ENCODE measurements around the gene SNX25. TPM values are rescaled to one million over a fixed set of nuclear protein-coding genes. Genes with fewer than 3 reads are reported as not detected.
"Not testable (repeated sequence)": the region's sequence is repeated elsewhere in the genome, so short reads cannot be mapped to it uniquely, and the experiment has no call there.

SNX25 gene
- total RNA-seq, 4 donors from 2014 or later = 12.4 to 92.4 (median 17.8) TPM

- Histone ChIP-seq H3K4me3 (no peak overlapping the region), H3K27me3 (no peaks in the 10 kb centered on the region), H3K36me3 (peaks cover 0 to 16% (median 0%) of the 10 kb centered on the region in 3 donors), H3K9me3 (no peaks in the 10 kb centered on the region), H3K4me1 (no peaks in the 10 kb centered on the region), H3K27ac (no peak overlapping the region)
- DNase-seq = no peak
- TF ChIP-seq POLR2A (IDR thresholded peaks at IDR 0.05) = no peak
- no peak for TF ChIP-seq CTCF (IDR thresholded peaks at IDR 0.05)
Observed at GRCh38 chr4:185357733-185358440, 148.5 kb downstream of the SNX25 start.

- Histone ChIP-seq H3K27ac (no peak overlapping the region), H3K4me3 (no peak overlapping the region), H3K4me1 (no peaks in the 10 kb centered on the region), H3K36me3 (peaks cover 0 to 16% (median 0%) of the 10 kb centered on the region in 3 donors), H3K9me3 (no peaks in the 10 kb centered on the region), H3K27me3 (no peaks in the 10 kb centered on the region)
- TF ChIP-seq CTCF (IDR thresholded peaks at IDR 0.05) (no peak), POLR2A (IDR thresholded peaks at IDR 0.05) (no peak)
- no peak for DNase-seq
Observed at GRCh38 chr4:185358514-185358913, 149.1 kb downstream of the SNX25 start.

GRCh38 chr4:185358959-185359358 is 149.6 kb downstream of the SNX25 start:
- Histone ChIP-seq H3K4me1 (no peaks in the 10 kb centered on the region), H3K27ac (no peak overlapping the region), H3K4me3 (no peak overlapping the region), H3K36me3 (peaks cover 0 to 16% (median 0%) of the 10 kb centered on the region in 3 donors), H3K9me3 (no peaks in the 10 kb centered on the region), H3K27me3 (no peaks in the 10 kb centered on the region)
- no peak for DNase-seq
- TF ChIP-seq CTCF (IDR thresholded peaks at IDR 0.05) = no peak
- no peak for TF ChIP-seq POLR2A (IDR thresholded peaks at IDR 0.05)

- H3K36me3 ChIP-seq = peaks cover 0 to 16% (median 0%) of the 10 kb centered on the region in 3 donors
- H3K4me1 ChIP-seq = no peaks in the 10 kb centered on the region
- no peaks in the 10 kb centered on the region for H3K27me3 ChIP-seq
- no peak overlapping the region for H3K4me3 ChIP-seq
- H3K9me3 ChIP-seq = no peaks in the 10 kb centered on the region
- DNase-seq = no peak
- no peak for TF ChIP-seq CTCF (IDR thresholded peaks at IDR 0.05)
- TF ChIP-seq POLR2A (IDR thresholded peaks at IDR 0.05) = no peak
- no peak overlapping the region for H3K27ac ChIP-seq
Observed at GRCh38 chr4:185359767-185360446, 150.5 kb downstream of the SNX25 start.

- TF ChIP-seq CTCF (IDR thresholded peaks at IDR 0.05) = no peak
- no peak for TF ChIP-seq POLR2A (IDR thresholded peaks at IDR 0.05)
- no peaks in the 10 kb centered on the region for H3K9me3 ChIP-seq
- no peaks in the 10 kb centered on the region for H3K4me1 ChIP-seq
- no peak overlapping the region for H3K4me3 ChIP-seq
- no peak overlapping the region for H3K27ac ChIP-seq
- DNase-seq = no peak
- H3K27me3 ChIP-seq = no peaks in the 10 kb centered on the region
- peaks cover 0 to 16% (median 0%) of the 10 kb centered on the region in 3 donors for H3K36me3 ChIP-seq
Observed at GRCh38 chr4:185361872-185362271, 152.5 kb downstream of the SNX25 start.

GRCh38 chr4:185362570-185362969 is 153.2 kb downstream of the SNX25 start:
- H3K4me1 ChIP-seq, H3K4me3 ChIP-seq, DNase-seq, H3K9me3 ChIP-seq, H3K27me3 ChIP-seq, H3K27ac ChIP-seq: not testable (repeated sequence)
- H3K36me3 ChIP-seq = peaks cover 0 to 14% (median 0%) of the 10 kb centered on the region in 3 donors

All from Peyer's patch (tissue), 4 donors.